GM12801 (cell line): ENCODE results near the gene ATE1.

Experiments
- TF ChIP-seq, protein P1 (sequence below): IDR thresholded peaks from one replicate; pipeline ENCODE4 v1.5.1; 2011; ENCODE audit warnings: control low read depth; ENCODE audit not compliant: insufficient read length; ENCODE audit errors: extremely low read depth

Gene ATE1

GRCh38 chr10:121844537-121844936, 83.3 kb downstream of the ATE1 start:
- TF ChIP-seq, protein P1, sequence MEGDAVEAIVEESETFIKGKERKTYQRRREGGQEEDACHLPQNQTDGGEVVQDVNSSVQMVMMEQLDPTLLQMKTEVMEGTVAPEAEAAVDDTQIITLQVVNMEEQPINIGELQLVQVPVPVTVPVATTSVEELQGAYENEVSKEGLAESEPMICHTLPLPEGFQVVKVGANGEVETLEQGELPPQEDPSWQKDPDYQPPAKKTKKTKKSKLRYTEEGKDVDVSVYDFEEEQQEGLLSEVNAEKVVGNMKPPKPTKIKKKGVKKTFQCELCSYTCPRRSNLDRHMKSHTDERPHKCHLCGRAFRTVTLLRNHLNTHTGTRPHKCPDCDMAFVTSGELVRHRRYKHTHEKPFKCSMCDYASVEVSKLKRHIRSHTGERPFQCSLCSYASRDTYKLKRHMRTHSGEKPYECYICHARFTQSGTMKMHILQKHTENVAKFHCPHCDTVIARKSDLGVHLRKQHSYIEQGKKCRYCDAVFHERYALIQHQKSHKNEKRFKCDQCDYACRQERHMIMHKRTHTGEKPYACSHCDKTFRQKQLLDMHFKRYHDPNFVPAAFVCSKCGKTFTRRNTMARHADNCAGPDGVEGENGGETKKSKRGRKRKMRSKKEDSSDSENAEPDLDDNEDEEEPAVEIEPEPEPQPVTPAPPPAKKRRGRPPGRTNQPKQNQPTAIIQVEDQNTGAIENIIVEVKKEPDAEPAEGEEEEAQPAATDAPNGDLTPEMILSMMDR: no peak

- TF ChIP-seq, protein P1: no peak
These were observed 84.5 kb downstream of the ATE1 start for GRCh38 chr10:121843379-121843778.

DNA sequence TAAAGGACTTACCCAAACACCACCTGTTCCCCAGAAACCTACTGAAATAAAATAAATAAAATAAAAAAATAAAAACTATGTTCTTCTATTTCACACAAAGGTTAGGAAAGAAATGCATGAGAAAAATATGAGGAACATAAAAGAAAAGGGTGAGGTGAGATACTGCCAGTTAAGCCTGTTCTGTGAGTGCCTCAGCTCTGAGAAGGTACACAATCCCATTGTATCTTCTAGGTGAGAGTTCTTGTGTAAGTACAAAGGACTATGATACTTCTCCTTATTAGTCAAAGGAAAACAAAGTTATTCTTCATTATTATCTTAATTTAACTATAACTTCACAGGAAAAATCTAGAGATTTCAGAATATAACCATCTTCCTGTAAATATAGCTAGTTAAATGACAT, 86.0 kb downstream of the ATE1 start:
- TF ChIP-seq, protein P1: no peak

GRCh38 chr10:121838931-121839330, 88.9 kb downstream of the ATE1 start:
- TF ChIP-seq, protein P1: no peak

DNA sequence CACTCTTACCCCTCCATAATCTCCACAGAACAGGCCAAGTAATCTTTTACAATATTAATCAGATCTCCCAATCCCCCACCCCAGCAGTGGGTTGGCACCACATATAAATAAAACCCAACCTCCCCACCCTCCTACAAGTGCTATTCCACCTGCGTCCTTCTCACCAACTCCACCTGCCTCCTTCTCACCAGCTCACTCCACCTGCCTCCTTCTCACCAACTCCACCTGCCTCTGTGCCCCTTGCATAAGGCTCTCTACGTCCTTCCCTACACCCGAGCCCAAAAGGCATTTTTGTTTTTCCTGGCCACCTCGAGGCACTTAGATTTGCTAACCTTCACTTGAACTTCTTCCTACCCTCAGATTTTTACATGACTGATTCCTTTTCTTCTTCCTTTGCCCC, 89.7 kb downstream of the ATE1 start:
- TF ChIP-seq, protein P1: no peak

GRCh38 chr10:121836171-121836570, 91.7 kb downstream of the ATE1 start:
- TF ChIP-seq, protein P1: no peak

DNA sequence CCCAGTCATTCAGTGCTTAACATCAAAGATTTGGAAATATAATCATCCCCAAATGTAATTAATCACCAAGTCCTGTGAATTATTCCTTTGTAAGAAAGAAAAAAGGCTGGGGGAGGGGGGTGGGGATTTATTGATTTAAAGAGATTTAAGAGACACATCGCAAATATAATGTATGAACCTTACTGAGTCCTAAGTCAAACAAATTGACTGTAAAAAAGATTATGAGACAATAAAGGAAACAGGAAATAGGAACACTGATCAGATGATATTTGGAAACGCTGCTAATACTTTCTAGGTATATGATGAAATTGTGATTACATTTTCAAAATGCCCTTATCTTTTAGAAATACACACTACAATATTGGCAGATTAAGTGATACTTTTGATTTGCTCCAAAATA, 92.5 kb downstream of the ATE1 start:
- TF ChIP-seq, protein P1: no peak

- TF ChIP-seq, protein P1: no peak
These were observed 93.1 kb downstream of the ATE1 start for GRCh38 chr10:121834757-121835156.
